Measurements from ENCODE around the gene MBOAT2. TPM values are rescaled to one million over a fixed set of nuclear protein-coding genes. Genes with fewer than 3 reads are reported as not detected.

The MBOAT2 gene
- total and polyA plus RNA-seq, 2 of the 13 experiments (the other 11 are each of a cell fraction or from before 2014, with no cell fraction given) = 0.11 to 0.36 TPM

- TF ChIP-seq BCL6 (CRISPR knock-in tag; IDR thresholded peaks at IDR 0.05) (no peak), TAF1 (CRISPR knock-in tag; IDR thresholded peaks at IDR 0.05) (no peak), ZNF318 (CRISPR knock-in tag; IDR thresholded peaks at IDR 0.05) (no peak), ZNF891 (CRISPR knock-in tag; IDR thresholded peaks at IDR 0.05) (no peak)
Measured at GRCh38 chr2:8886876-8887275, 116.6 kb downstream of the MBOAT2 start (continued).

GRCh38 chr2:8886202-8886518 is 117.3 kb downstream of the MBOAT2 start:
- no peaks in the 10 kb centered on the region for H3K9me3 ChIP-seq (ENCODE audit: low read length)
- H2AFZ ChIP-seq (ENCODE audit: low read length) = no peak overlapping the region
- H3K79me2 ChIP-seq (ENCODE audit: insufficient read depth, low read length) = no peaks in the 10 kb centered on the region
- intact Hi-C loops (cut with micrococcal nuclease; ENCODE audit: unreplicated experiment) = no loop called here
- ATAC-seq = no peak
- BruUV-seq (replicated peaks) = no TSS peak
- FAIRE-seq = no peak
- no peak overlapping the region for H3K9ac ChIP-seq (ENCODE audit: insufficient read depth, low read depth, low read length)
- CTCF ChIA-PET (ENCODE audit: low intra/inter-chr PET ratio, low total read pairs) = no interaction called here
- in situ Hi-C loops (cut with HindIII; ENCODE audit: extremely low pct_ligation_motif_present, low pct_unique_long_range_greater_than_20kb) = no loop called here
- H3K4me3 ChIP-seq (replicated peaks in 1 of 3; ENCODE audit: insufficient read depth in 1 of 3, low read depth in 2 of 3, low read length in 3 of 3) = no peak overlapping the region
- H3K4me1 ChIP-seq (ENCODE audit: insufficient read depth, low read length) = no peaks in the 10 kb centered on the region
- H4K20me1 ChIP-seq (ENCODE audit: insufficient read depth, low read length) = no peaks in the 10 kb centered on the region
- peaks cover 0 to 7% of the 10 kb centered on the region in 2 experiments; a peak in 2 of 5 replicates for H3K27me3 ChIP-seq (ENCODE audit: control insufficient read depth in 1 of 2, insufficient read depth in 2 of 2, low read length in 2 of 2)
- no peak overlapping the region for H3K4me2 ChIP-seq (ENCODE audit: low read depth, low read length)
- no peak overlapping the region for H3K27ac ChIP-seq (ENCODE audit: extremely low read length, insufficient read depth, low read length)
- H3K36me3 ChIP-seq (replicated peaks in 1 of 2; ENCODE audit: control insufficient read depth in 1 of 2, insufficient read depth in 2 of 2, low read length in 2 of 2) = no peaks in the 10 kb centered on the region
- DNase-seq (ENCODE audit: low spot score) = no peak
- POLR2A ChIA-PET = no interaction called here
- WGBS (ENCODE audit: low lambda C conversion rate) = 0% methylated on average over 1 of the region's 1 CpG
- TF ChIP-seq, protein P1, sequence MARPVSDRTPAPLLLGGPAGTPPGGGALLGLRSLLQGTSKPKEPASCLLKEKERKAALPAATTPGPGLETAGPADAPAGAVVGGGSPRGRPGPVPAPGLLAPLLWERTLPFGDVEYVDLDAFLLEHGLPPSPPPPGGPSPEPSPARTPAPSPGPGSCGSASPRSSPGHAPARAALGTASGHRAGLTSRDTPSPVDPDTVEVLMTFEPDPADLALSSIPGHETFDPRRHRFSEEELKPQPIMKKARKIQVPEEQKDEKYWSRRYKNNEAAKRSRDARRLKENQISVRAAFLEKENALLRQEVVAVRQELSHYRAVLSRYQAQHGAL (CRISPR knock-in tag; IDR thresholded peaks at IDR 0.05; ENCODE audit: not compliant biosample characterization) = no peak

Measured in HepG2 (cell line).